Activated CD4-positive, alpha-beta T cell treated with anti-CD3 and anti-CD28 coated beads, Interleukin-2, Interleukin-6, amounts not matched to agents 100 ng/mL and 50 ng/mL, durations not matched to agents 16 hours and 8 hours (primary cell): ENCODE measurements around the gene NDUFA5.

ENCODE experiments used
- DNase-seq: peaks from one replicate; pipeline ENCODE4 v3.0.0-alpha.2; 2020

Gene NDUFA5

GRCh38 chr7:123500878-123501489 is 56.6 kb downstream of the NDUFA5 start:
- no peak for DNase-seq

- no peak for DNase-seq
Observed at GRCh38 chr7:123499211-123499970, 58.2 kb downstream of the NDUFA5 start.

GRCh38 chr7:123498601-123499000 is 59.0 kb downstream of the NDUFA5 start:
- no peak for DNase-seq

GRCh38 chr7:123498031-123498430 is 59.6 kb downstream of the NDUFA5 start:
- DNase-seq, result no peak

DNA sequence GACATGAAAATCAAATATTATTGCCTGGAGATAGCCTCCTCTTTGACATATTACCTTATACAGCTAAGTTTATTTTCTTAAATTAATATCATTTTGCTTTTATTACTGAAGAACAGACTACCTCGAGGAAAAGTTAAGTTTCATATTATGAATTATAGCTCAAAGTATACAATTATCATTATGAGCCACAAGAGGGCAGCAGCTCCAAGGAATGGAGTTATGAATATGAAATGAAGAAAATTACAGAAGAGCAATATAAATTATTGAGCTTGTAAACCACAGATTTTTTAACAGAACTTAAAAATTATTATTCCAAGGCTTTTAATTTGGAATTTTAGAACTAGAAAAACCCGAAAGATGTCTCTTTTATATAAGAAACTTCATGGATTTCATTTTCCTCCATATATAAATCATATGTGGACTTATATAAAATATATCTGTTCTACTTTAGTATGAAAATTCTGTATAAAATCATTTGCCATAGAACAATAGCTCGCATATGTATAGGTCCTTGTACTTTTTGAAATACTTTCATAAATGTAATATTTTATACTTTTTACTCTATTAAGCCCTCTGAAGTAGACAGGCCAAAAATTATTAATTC is 63.3 kb downstream of the NDUFA5 start:
- DNase-seq, result peak; percentile 48

- no peak for DNase-seq
Observed at GRCh38 chr7:123492485-123492884, 65.1 kb downstream of the NDUFA5 start.
